Gastrocnemius medialis (tissue), 4 donors: ENCODE measurements around the gene KRT75. TPM values are rescaled to one million over a fixed set of nuclear protein-coding genes. Genes with fewer than 3 reads are reported as not detected.

Experiments used
- ATAC-seq, 2 donors: fragments of 150-250 bp; one replicate each; pipeline ENCODE4 v1.9.1; 2016
- DNase-seq, 2 donors: peaks; one replicate each; pipeline ENCODE4 v3.0.0-alpha.2; 2019
- H3K27ac ChIP-seq, 4 donors: fragments of 200-600 bp; sonication (generic); 1 replicate in 1 of 4; 2 replicates in 3 of 4; pipeline ENCODE4 v1.5.1; 2016 to 2018; ENCODE audit warnings: mild to moderate bottlenecking in 2 of 4, moderate library complexity in 1 of 4
- H3K27me3 ChIP-seq, 3 donors: fragments of 200-600 bp; sonication (generic) in 2 of 3; 1 replicate in 1 of 3; 2 replicates in 2 of 3; pipeline versions ENCODE4 v1.5.1 to v1.6.0; 2016 to 2019; ENCODE audit warnings: mild to moderate bottlenecking in 1 of 3, moderate library complexity in 1 of 3
- H3K36me3 ChIP-seq, 2 donors: fragments of 200-600 bp; sonication (generic) in 1 of 2; one replicate each; pipeline ENCODE4 v1.5.1; 2017 to 2018
- H3K4me1 ChIP-seq, 2 donors: fragments of 200-600 bp; sonication (generic) in 1 of 2; one replicate each; pipeline ENCODE4 v1.5.1; 2016 to 2017; ENCODE audit warnings: mild to moderate bottlenecking in 2 of 2
- H3K4me3 ChIP-seq, 4 donors: fragments of 200-600 bp; sonication (generic) in 3 of 4; 1 replicate in 1 of 4; 2 replicates in 3 of 4; pipeline ENCODE4 v1.5.1; 2016 to 2019; ENCODE audit warnings: mild to moderate bottlenecking in 2 of 4
- H3K9me3 ChIP-seq, 3 donors: fragments of 200-600 bp; sonication (generic) in 2 of 3; 1 replicate in 1 of 3; 2 replicates in 2 of 3; pipeline ENCODE4 v1.5.1; 2016 to 2019
- CTCF ChIP-seq, 5 experiments: fragments of 450-650 bp in 3 of 5; fragments of 200-600 bp in 2 of 5; sonication (generic) in 2 of 5; IDR thresholded peaks in 4 of 5; conservative IDR thresholded peaks in 1 of 5; 1 replicate in 4 of 5; 2 replicates in 1 of 5; pipeline ENCODE4 v1.5.1; 2016 to 2019; ENCODE audit warnings: antibody characterized with exemption in 5 of 5, mild to moderate bottlenecking in 3 of 5, moderate library complexity in 3 of 5
- POLR2A ChIP-seq, 2 donors: fragments of 450-650 bp; IDR thresholded peaks; one replicate each; pipeline ENCODE4 v1.6.1; 2017; ENCODE audit warnings: antibody characterized with exemption in 2 of 2, mild to moderate bottlenecking in 2 of 2, moderate library complexity in 2 of 2
- in situ Hi-C, 4 donors: fragments of 200-750 bp; cut with MboI; loops; one replicate each; pipeline versions ENCODE4 v1.15.0 to v1.8.0; 2017; ENCODE audit warnings: low sequenced_read_pairs in 4 of 4
- intact Hi-C: fragments of 100-400 bp; cut with DNase I; formaldehyde crosslinking; loops from one replicate; pipeline ENCODE4 v1.15.1; 2023; ENCODE audit warnings: low total_unique reads
- total RNA-seq, 4 donors: library from RNA; depleted of rRNA; stranded (reverse); fragments of >200 nt; gene quantifications; one replicate each; pipeline versions ENCODE4 v1.1.0 to v1.2.3, GENCODE V29; 2016

Gene KRT75
- total RNA-seq, 4 donors from 2014 or later: not detected

GRCh38 chr12:52395761-52396434 is 38.3 kb downstream of the KRT75 start:
- H3K4me3 ChIP-seq: no peak overlapping the region
- H3K27me3 ChIP-seq: peaks cover 0 to 13% (median 10%) of the 10 kb centered on the region in 3 donors
- peak in 1 of 2 donors; percentile 12 for DNase-seq
- H3K27ac ChIP-seq: no peak overlapping the region
- in situ Hi-C loops (loop anchor here in 1 of 4 donors (25.0 kb wide), 1 partner anchor 591 kb away; no protein-coding TSS in a partner anchor), intact Hi-C loops (no loop called here)
- no peaks in the 10 kb centered on the region for H3K9me3 ChIP-seq
- H3K4me1 ChIP-seq: no peaks in the 10 kb centered on the region
- ATAC-seq: no peak
- H3K36me3 ChIP-seq: no peaks in the 10 kb centered on the region
- TF ChIP-seq CTCF (IDR thresholded peaks at IDR 0.05 in 4 of 5, conservative IDR thresholded peaks at IDR 0.05 in 1 of 5): no peak

GRCh38 chr12:52394836-52395405 is 39.2 kb downstream of the KRT75 start:
- in situ Hi-C loops: loop anchor here in 1 of 4 donors (25.0 kb wide), 1 partner anchor 592 kb away; no protein-coding TSS in a partner anchor
- TF ChIP-seq CTCF (IDR thresholded peaks at IDR 0.05 in 4 of 5, conservative IDR thresholded peaks at IDR 0.05 in 1 of 5) (no peak), POLR2A (IDR thresholded peaks at IDR 0.05) (no peak)
- intact Hi-C loops: no loop called here
- ATAC-seq: no peak
- no peaks in the 10 kb centered on the region for H3K36me3 ChIP-seq
- H3K9me3 ChIP-seq: no peaks in the 10 kb centered on the region
- peaks cover 0 to 13% (median 10%) of the 10 kb centered on the region in 3 donors for H3K27me3 ChIP-seq
- no peak for DNase-seq
- no peaks in the 10 kb centered on the region for H3K4me1 ChIP-seq
- no peak overlapping the region for H3K27ac ChIP-seq
- no peak overlapping the region for H3K4me3 ChIP-seq

- no peaks in the 10 kb centered on the region for H3K36me3 ChIP-seq
- no peaks in the 10 kb centered on the region for H3K4me1 ChIP-seq
- no peak for TF ChIP-seq POLR2A (IDR thresholded peaks at IDR 0.05)
- TF ChIP-seq CTCF (IDR thresholded peaks at IDR 0.05 in 4 of 5, conservative IDR thresholded peaks at IDR 0.05 in 1 of 5): no peak
- DNase-seq (no peak), ATAC-seq (no peak)
- H3K4me3 ChIP-seq: no peak overlapping the region
- in situ Hi-C loops: loop anchor here in 1 of 4 donors (25.0 kb wide), 1 partner anchor 595 kb away; no protein-coding TSS in a partner anchor
- peaks cover 0 to 20% (median 0%) of the 10 kb centered on the region in 3 donors for H3K27me3 ChIP-seq
- intact Hi-C loops: no loop called here
- no peak overlapping the region for H3K27ac ChIP-seq
- no peaks in the 10 kb centered on the region for H3K9me3 ChIP-seq
Observed at GRCh38 chr12:52392465-52393007, 41.6 kb downstream of the KRT75 start.

- intact Hi-C loops: no loop called here
- H3K27ac ChIP-seq: no peak overlapping the region
- no peaks in the 10 kb centered on the region for H3K9me3 ChIP-seq
- DNase-seq (peak in 1 of 2 donors; percentile 29), ATAC-seq (peak in 1 of 2 donors; percentile 26)
- H3K4me1 ChIP-seq: no peaks in the 10 kb centered on the region
- no peak overlapping the region for H3K4me3 ChIP-seq
- H3K27me3 ChIP-seq: peaks cover 0 to 15% (median 0%) of the 10 kb centered on the region in 3 donors
- TF ChIP-seq CTCF (IDR thresholded peaks at IDR 0.05 in 4 of 5, conservative IDR thresholded peaks at IDR 0.05 in 1 of 5): no peak
- TF ChIP-seq POLR2A (IDR thresholded peaks at IDR 0.05): no peak
- no peaks in the 10 kb centered on the region for H3K36me3 ChIP-seq
- in situ Hi-C loops: loop anchor here in 1 of 4 donors (25.0 kb wide), 1 partner anchor 596 kb away; no protein-coding TSS in a partner anchor
Observed at GRCh38 chr12:52391618-52392002, 42.6 kb downstream of the KRT75 start.
